ENCODE data around the gene JAZF1.

The JAZF1 gene

DNA sequence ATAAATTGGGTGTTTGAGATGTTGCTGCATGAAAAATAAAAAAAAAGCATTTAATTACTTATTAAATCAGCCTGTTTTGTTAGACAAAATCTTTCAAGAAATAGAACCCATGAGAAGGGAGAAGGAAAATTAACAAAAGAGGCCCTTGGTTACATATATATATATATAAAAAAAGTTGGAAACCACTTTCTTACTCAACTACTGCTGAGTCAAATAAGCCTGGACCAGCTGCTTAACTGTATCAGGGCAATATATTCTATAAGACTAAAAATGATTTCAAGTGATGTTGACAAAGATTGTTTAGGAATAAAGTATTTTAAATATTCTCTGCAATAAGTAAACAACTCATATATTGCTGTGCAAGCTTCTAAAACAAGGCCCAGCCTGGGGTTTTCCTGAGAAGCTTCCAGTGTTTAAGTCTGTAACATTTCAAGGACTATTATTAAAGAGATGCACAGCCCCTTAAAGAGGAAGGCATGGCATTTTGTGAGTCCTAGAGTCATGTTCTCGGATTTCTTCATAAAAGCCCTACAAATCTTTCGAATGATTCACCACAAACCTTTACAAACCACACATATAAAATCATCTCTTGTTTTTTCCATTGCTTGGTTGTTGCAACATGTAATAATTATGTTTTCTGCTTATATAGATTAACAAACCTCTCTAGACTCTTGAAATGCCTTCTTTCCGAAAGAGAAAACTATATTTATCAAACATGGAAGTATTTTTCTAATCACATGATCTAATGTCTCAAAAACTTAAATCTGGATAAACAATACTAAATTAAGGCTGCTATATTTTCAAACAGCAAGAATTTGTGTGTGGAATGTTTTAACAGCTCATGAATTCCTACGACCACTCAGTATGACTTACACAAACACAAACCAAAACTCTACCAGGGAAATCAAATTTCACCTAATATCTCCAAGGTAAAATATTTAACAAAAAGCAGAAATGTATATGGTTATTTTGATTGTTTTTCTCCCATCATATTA lies 14.3 kb downstream of the JAZF1 start:
- peak; percentile 78 for DNase-seq (ENCODE audit: low spot score)

DNA sequence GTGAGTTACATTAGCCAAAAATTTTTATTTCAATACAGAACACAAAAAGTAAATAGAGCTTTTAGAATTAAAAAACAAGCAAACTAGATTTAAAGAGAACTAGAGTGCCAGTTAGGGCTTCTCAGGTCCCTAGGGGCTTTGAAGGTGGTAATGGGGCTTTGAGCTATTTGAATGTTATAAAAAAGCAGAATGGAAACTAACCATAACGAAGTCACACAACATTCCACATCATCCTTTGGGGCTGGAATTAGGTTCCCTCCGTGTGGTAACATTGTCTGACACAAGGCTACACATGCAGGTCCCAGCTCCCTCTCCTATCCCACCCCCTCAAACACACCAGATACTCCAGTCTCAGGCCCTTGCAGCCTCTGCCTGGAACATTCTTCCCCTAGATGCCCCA lies 15.3 kb downstream of the JAZF1 start:
- no peak for DNase-seq (ENCODE audit: low spot score)

DNA sequence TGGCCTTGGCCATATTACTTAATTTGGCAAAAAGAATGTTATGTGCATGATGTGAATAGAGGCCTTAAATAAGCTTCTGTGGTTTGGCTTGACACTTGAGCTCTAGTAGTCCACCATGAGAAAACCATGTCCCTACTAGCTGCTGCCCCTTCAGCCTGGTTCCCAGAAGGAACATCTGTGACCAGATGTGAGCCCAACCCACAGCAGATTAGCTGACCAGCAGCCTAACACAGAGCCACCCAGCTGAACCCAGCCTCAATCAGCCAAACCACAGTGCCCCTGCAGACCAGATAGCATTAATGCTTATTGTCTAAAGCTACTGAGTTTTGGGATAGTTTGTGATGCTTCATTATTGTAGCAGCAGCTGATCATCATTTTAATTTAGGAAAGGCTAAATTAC lies 16.6 kb downstream of the JAZF1 start:
- peak; percentile 38 for DNase-seq (ENCODE audit: low spot score)

DNA sequence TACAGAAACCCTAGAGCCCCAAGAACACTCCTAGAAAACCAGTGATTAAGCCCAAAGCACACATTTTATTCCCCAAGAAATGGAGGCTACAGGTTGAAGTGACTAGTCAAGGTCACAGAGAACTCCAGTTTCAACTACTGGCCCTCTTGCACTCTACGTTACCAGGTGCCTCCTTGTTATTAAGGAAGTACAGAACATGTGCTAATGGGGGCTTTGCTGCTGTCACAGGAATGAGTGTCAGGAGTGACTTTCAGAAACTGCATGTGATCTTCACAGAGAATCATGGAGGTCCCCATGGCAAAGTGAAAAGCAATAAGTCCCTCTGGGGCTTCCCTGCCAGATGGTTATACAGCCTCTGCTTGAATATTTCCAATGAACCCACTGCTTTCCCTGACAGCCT lies 19.3 kb downstream of the JAZF1 start:
- DNase-seq (ENCODE audit: low spot score): no peak

GRCh38 chr7:28160551-28160991 lies 20.0 kb downstream of the JAZF1 start:
- peak; percentile 46 for DNase-seq (ENCODE audit: low spot score)

- no peak for DNase-seq (ENCODE audit: low spot score)
Observed at GRCh38 chr7:28157831-28158416, 22.7 kb downstream of the JAZF1 start.

DNA sequence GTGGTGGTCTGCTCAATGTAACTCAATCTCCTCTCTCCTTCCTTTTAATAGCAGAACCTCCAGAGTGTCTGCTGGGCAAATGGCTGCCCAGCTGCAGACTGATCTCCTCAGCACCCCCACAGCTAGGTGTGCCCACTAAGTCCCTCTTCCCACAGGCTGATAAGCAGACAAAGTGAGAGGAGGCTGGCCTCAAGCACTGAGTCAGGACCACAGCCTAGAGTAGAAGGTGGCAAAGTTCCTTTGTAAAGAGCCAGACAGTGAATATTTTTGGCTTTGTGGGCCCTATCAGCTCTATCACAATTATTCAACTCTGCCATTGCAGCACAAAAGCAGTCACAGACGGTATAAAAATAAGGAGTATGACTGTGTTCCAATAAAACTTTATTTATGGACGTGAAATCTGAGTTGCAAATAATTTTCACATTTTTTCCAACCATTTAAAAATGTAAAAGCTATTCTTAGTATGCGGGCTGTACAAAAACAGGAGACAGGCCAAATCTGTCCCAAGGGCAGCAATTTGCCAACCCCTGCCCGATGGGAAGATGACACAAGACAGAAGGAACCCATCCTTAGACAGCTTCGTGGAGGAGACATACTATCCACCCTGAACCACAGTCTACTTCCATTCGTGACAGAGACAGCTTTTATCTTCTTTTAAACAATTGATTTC lies 23.4 kb downstream of the JAZF1 start:
- DNase-seq (ENCODE audit: low spot score): no peak

DNA sequence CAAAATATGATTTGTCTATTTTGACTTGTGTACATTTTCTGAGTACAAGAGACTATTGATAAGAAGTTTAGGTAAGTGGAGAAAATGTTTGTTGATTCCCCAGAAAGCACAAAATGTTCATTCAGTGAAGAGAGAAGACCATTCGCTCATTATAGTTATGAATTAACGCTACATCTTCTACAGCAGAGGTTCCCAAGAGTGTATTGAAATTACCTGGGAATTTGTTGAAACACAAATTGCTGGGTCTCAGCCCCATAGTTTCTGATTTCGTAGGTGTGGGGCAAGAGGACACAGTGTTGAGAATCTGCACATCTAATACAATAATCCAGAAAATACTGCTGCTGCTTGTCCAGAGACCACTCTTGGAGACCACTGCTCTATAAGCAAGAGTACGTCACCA lies 24.2 kb downstream of the JAZF1 start:
- DNase-seq (ENCODE audit: low spot score): no peak

GRCh38 chr7:28155964-28156363 lies 24.6 kb downstream of the JAZF1 start:
- peak; percentile 52 for DNase-seq (ENCODE audit: low spot score)

DNA sequence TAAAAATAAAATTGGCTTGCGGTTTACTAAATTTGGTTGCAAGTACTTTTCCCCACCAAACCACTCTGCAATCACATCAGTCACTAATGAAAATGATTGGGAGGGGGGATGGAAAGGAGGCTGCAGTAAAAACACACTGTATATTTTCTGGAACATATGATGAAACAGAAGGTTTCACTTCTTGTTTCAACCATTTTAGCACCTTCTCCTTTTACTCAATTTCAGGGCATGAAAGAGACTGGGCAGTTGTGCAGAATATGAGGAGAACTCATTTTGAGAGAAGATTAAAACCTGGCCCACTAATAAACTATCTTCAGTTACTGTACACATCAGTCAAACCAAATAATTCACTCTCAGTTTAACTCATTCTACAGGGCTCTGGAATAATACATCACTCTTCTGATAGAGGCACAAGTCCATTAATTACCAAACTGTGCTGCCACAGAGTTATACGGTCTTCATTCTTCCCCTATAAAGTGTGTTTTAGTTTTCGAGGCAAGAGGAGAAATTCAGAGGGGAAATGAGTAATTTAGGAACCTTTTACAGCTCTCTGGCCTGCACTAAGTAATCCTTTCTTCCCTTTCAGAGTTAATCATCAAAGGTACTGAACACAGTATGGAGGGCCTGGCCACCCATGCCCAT lies 25.5 kb downstream of the JAZF1 start:
- DNase-seq (ENCODE audit: low spot score): no peak

DNA sequence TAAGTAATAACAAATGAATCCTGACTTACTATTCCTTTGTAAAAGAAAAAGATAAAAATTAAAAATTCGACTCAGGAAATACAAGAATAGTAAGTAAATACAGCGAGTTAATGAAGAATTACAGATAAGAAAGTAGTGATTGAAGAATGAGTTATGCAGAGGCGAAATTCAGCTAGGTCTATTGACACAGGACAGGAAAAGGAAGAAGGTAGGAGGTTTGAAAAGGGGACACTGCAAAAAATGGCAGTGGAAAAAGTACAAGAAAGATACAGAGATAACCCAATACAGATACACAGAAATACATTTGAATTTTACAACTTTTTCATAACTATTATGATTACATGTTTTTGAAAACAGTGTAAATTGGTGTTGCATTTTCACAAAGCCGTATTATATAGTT lies 28.0 kb downstream of the JAZF1 start:
- DNase-seq (ENCODE audit: low spot score): no peak

DNA sequence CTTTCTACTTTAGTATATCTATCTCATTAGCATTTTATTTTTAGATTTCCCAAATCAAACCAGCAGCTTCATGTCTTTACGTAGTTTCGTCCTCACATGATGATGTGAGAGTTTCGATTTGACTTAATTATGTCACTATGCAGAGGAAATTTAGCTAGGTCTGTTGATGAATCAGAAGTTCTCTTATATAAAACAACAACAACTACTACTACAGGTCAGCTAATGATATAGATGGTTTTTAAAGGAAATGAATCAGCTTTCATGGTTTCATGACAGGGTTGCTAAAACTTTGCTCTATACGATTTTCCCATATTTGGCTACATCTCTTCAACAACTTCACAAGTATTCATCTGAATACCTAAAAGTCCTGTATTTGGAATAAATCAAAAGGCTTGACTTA lies 28.6 kb downstream of the JAZF1 start:
- DNase-seq (ENCODE audit: low spot score): no peak

DNA sequence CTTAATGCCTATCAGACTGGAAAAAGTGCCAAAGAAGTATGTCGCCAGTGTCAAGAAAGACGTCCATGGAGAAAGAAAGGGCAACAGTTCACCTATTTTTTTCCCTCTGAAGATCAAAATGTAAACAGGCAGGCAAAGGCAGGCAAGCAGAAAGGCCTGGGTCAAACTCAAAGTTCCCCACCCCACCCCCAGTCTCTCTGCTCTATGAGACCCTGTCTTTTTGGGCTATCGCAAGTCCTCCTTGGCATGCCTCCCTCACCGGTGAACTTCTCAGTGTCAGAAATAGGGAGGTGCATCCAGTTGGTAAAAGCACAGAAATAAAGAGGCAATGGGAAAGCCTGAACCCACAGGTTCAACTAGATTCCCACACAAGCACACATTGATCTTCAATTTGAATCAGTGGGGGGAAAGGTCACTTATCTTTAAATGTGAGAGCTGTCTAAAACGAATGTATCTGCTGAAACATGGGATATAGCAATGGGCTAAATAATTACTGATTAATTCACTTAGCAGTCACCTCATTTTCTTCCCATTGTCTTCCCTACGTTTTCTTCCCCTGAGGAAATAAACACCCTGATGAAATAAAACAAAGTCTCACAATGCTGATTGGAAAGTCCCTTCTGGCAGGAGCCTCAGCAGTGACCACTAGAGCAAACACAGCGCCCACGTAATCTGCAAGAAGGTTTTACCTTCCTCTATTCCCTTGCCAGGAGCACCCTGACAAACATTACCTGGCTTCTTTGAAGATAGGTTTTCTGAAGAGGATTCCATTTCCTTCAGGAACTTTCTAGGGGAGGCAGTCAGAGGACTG lies 31.1 kb downstream of the JAZF1 start:
- DNase-seq (ENCODE audit: low spot score): no peak

DNA sequence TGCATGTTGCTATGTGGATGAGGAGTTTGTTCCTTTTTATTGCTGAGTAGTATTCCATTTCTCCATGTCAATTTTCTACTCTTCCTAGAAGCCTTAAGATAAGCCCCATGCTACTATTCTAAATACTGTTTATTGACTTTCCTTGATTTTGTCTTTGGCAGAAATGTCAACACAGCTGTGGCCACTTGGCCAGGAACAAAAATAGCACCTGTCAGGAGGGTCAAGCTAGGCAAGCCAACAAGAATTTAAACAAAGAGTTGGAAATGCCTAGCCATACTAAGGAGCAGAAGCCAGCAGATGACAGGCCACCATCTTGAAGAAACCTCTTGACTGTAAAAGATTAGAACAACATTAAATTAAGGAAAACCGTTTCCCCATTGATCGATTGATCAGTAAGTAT lies 34.7 kb downstream of the JAZF1 start:
- DNase-seq (ENCODE audit: low spot score): no peak

GRCh38 chr7:28145090-28145626 lies 35.4 kb downstream of the JAZF1 start:
- DNase-seq (ENCODE audit: low spot score): no peak

GRCh38 chr7:28144266-28144665 lies 36.3 kb downstream of the JAZF1 start:
- no peak for DNase-seq (ENCODE audit: low spot score)

DNA sequence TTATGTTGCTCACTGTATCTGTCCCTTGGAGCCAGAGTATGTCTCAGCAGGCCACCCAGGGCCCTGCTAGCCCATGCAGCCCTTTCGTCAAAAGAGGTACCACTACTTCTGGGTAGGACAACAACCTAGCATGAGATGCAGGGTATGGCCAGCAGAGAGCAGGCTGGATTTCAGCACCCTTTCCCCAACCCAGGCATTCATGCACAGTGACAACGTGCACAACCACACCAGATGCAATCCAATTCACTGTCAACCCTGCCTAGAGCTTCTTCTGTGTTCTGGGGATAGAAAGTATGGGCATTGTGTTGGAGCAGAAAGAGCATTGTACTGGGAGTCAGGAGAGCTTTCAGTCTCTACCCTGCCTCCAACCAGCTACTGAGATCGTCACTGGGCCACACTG lies 37.9 kb downstream of the JAZF1 start:
- no peak for DNase-seq (ENCODE audit: low spot score)

- DNase-seq (ENCODE audit: low spot score): no peak
Observed at GRCh38 chr7:28140979-28141378, 39.6 kb downstream of the JAZF1 start.

DNA sequence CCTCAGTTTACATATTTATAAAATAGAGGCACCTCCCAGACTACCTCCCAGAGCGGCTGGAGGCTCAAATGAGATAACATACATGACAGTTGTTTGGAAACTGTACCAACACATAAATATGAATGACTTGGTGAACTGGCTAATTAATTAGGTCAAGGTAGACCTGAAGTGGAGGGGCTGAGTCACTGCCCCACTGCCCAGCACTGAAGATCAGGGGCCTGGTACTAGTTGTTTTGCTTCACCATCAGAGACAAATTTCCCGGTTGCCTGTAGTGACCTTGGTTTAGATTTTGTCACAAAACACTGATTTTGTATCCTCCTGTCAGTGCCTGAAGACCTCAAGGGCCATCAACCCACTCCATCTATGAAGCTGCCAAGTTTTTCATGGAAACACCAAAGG lies 41.8 kb downstream of the JAZF1 start:
- DNase-seq (ENCODE audit: low spot score): no peak

GRCh38 chr7:28137463-28137862 lies 43.1 kb downstream of the JAZF1 start:
- DNase-seq (ENCODE audit: low spot score): no peak

- DNase-seq (ENCODE audit: low spot score): no peak
Observed at GRCh38 chr7:28136885-28137284, 43.7 kb downstream of the JAZF1 start.
